GM12878 (cell line): ENCODE data around the gene VEGFA. TPM values are rescaled to one million over a fixed set of nuclear protein-coding genes. Genes with fewer than 3 reads are reported as not detected.
A peak's percentile ranks its signal among the peaks of the same experiment; 100 is the strongest.

Source experiments
- ATAC-seq: fragments of 200-7000 bp; cut with Tn5 transposase; 3 replicates; pipeline ENCODE4 v1.9.1; 2020; ENCODE audit warnings: mild to moderate bottlenecking, moderate library complexity
- BruUV-seq: library from RNA; stranded (reverse); fragments of 400-500 nt; replicated peaks from 2 replicates; lab custom pipeline; 2021; lab: Mats Ljungman, UMichigan
- CTCF ChIA-PET: fragments of 300-600 bp; sonication (Branson Sonifier 250); formaldehyde crosslinking; extraction: SDS; loops from one replicate; lab custom pipeline; 2021; ENCODE audit warnings: inconsistent platforms; lab: Yijun Ruan, JAX
- POLR2A ChIA-PET: fragments of 350-600 bp; formaldehyde crosslinking; extraction: SDS; loops from one replicate; lab custom pipeline; 2021; ENCODE audit warnings: inconsistent platforms; lab: Charles Lee
- RAD21 ChIA-PET: fragments of 300-600 bp; sonication (Branson Sonifier 250); formaldehyde crosslinking; loops from one replicate; lab custom pipeline; 2023; ENCODE audit warnings: antibody characterized with exemption; ENCODE audit not compliant: unreplicated experiment; lab: Charles Lee
- SMC1A ChIA-PET: fragments of 300-600 bp; sonication (Branson Sonifier 250); formaldehyde crosslinking; loops from one replicate; lab custom pipeline; 2023; ENCODE audit not compliant: unreplicated experiment, uncharacterized antibody; lab: Charles Lee
- DNase-seq: peaks from one replicate; pipeline ENCODE4 v3.0.0-alpha.2; 2011; ENCODE audit warnings: low read depth, low spot score
- FAIRE-seq: peaks from 3 replicates; lab custom pipeline; 2011; peaks lifted over from hg19 to GRCh38; lab: Jason Lieb, UNC
- H2AFZ ChIP-seq: 2 replicates; pipeline ENCODE4 v1.6.0; 2011; ENCODE audit warnings: low read depth, low read length, control low read depth; ENCODE audit not compliant: control insufficient read depth
- H3K27ac ChIP-seq: 2 replicates; pipeline ENCODE4 v1.5.1; 2011; ENCODE audit warnings: control low read depth; ENCODE audit not compliant: control insufficient read depth, insufficient read depth
- H3K27me3 ChIP-seq, 2 experiments: replicated peaks in 1 of 2; 2 replicates each; pipeline versions ENCODE4 v1.6.0 to v1.6.1; 2011; ENCODE audit warnings: low read length in 1 of 2; ENCODE audit not compliant: control insufficient read depth in 2 of 2, insufficient read depth in 2 of 2
- H3K36me3 ChIP-seq, 2 experiments: 2 replicates each; pipeline ENCODE4 v1.5.1; 2011; ENCODE audit warnings: low read length in 1 of 2; ENCODE audit not compliant: control insufficient read depth in 2 of 2, insufficient read depth in 2 of 2
- H3K4me1 ChIP-seq: 2 replicates; pipeline ENCODE4 v1.6.1; 2011; ENCODE audit warnings: mild to moderate bottlenecking, low read length, moderate library complexity, mixed read lengths; ENCODE audit not compliant: control insufficient read depth, insufficient read depth
- H3K4me2 ChIP-seq: 2 replicates; pipeline ENCODE4 v1.6.0; 2011; ENCODE audit warnings: control low read depth; ENCODE audit not compliant: control insufficient read depth, insufficient read depth
- H3K4me3 ChIP-seq: fragments of 200-600 bp; sonication (generic); 2 replicates; pipeline ENCODE4 v1.5.1; 2016
- H3K79me2 ChIP-seq: 2 replicates; pipeline ENCODE4 v1.6.0; 2011; ENCODE audit warnings: low read length; ENCODE audit not compliant: control insufficient read depth, insufficient read depth
- H3K9ac ChIP-seq: 2 replicates; pipeline ENCODE4 v1.8.0; 2011; ENCODE audit warnings: low read length, control low read depth, mixed read lengths; ENCODE audit not compliant: control insufficient read depth, insufficient read depth
- H3K9me3 ChIP-seq: replicated peaks from 3 replicates; pipeline ENCODE4 v1.5.1; 2011; ENCODE audit warnings: mild to moderate bottlenecking, low read length; ENCODE audit not compliant: control insufficient read depth, insufficient read depth
- H4K20me1 ChIP-seq: 2 replicates; pipeline ENCODE4 v1.6.0; 2011; ENCODE audit not compliant: control insufficient read depth, insufficient read depth
- DPF2 ChIP-seq: fragments of 450-650 bp; IDR thresholded peaks from 2 replicates; pipeline ENCODE4 v1.6.1; 2017; ENCODE audit warnings: mild to moderate bottlenecking
- EGR1 ChIP-seq, 2 experiments: IDR thresholded peaks; 1 replicate in 1 of 2; 2 replicates in 1 of 2; pipeline ENCODE4 v1.6.1; 2011 to 2012; ENCODE audit warnings: low read depth in 2 of 2, low read length in 2 of 2, borderline replicate concordance in 1 of 2, mild to moderate bottlenecking in 1 of 2, moderate library complexity in 1 of 2
- GATAD2B ChIP-seq: fragments of 450-650 bp; conservative IDR thresholded peaks from 2 replicates; pipeline ENCODE4 v1.6.1; 2017; ENCODE audit warnings: low read depth, mild to moderate bottlenecking, moderate library complexity
- HDAC6 ChIP-seq: fragments of 200-600 bp; sonication (generic); IDR thresholded peaks from one replicate; pipeline ENCODE4 v1.8.0; 2017; ENCODE audit warnings: antibody characterized with exemption; ENCODE audit not compliant: unreplicated experiment
- HDGF ChIP-seq: fragments of 450-650 bp; IDR thresholded peaks from 2 replicates; pipeline ENCODE4 v1.6.1; 2016; ENCODE audit warnings: antibody characterized with exemption
- MTA3 ChIP-seq: IDR thresholded peaks from 2 replicates; pipeline ENCODE4 v1.6.1; 2012; ENCODE audit warnings: low read length, inconsistent platforms, borderline replicate concordance
- NKRF ChIP-seq: fragments of 450-650 bp; conservative IDR thresholded peaks from 2 replicates; pipeline ENCODE4 v1.6.1; 2017; ENCODE audit warnings: mild to moderate bottlenecking, moderate library complexity
- NR2F1 ChIP-seq: fragments of 450-650 bp; conservative IDR thresholded peaks from 2 replicates; pipeline ENCODE4 v1.6.1; 2017; ENCODE audit warnings: mild to moderate bottlenecking
- PAX5 ChIP-seq: IDR thresholded peaks from 2 replicates; pipeline ENCODE4 v1.6.1; 2011; ENCODE audit warnings: low read depth, low read length, borderline replicate concordance
- PKNOX1 ChIP-seq: fragments of 450-650 bp; IDR thresholded peaks from 2 replicates; pipeline ENCODE4 v1.6.1; 2016; ENCODE audit warnings: mild to moderate bottlenecking
- POLR2A ChIP-seq: IDR thresholded peaks from 2 replicates; pipeline ENCODE4 v1.6.1; 2011; ENCODE audit warnings: low read depth, mild to moderate bottlenecking, low read length
- RB1 ChIP-seq: fragments of 450-650 bp; formaldehyde crosslinking; IDR thresholded peaks from 2 replicates; pipeline ENCODE4 v1.6.1; 2017; ENCODE audit warnings: mild to moderate bottlenecking, borderline replicate concordance
- RFX5 ChIP-seq: IDR thresholded peaks from 2 replicates; pipeline ENCODE4 v1.6.1; 2011; ENCODE audit warnings: low read depth, low read length, improper control_type of control experiment
- SREBF2 ChIP-seq: IDR thresholded peaks from 2 replicates; pipeline ENCODE4 v1.6.1; 2012; ENCODE audit warnings: mild to moderate bottlenecking, low read length
- TCF12 ChIP-seq: IDR thresholded peaks from 2 replicates; pipeline ENCODE4 v1.6.1; 2011; ENCODE audit warnings: low read depth, mild to moderate bottlenecking, low read length
- USF2 ChIP-seq: IDR thresholded peaks from 2 replicates; pipeline ENCODE4 v1.6.1; 2011; ENCODE audit warnings: low read depth, low read length, improper control_type of control experiment, borderline replicate concordance
- ZNF217 ChIP-seq: fragments of 450-650 bp; IDR thresholded peaks from 2 replicates; pipeline ENCODE4 v1.6.1; 2017; ENCODE audit warnings: antibody characterized with exemption, mild to moderate bottlenecking
- ZNF384 ChIP-seq: IDR thresholded peaks from 2 replicates; pipeline ENCODE4 v1.6.1; 2012; ENCODE audit warnings: low read depth, mild to moderate bottlenecking, low read length, improper control_type of control experiment, borderline replicate concordance
- ZSCAN29 ChIP-seq: fragments of 450-650 bp; IDR thresholded peaks from 2 replicates; pipeline ENCODE4 v1.6.1; 2017; ENCODE audit warnings: mild to moderate bottlenecking, moderate library complexity
- WGBS: methylation state at CpG from one replicate; pipeline ENCODE4 v1.1.6; 2016; ENCODE audit warnings: low lambda C conversion rate; ENCODE audit not compliant: insufficient replicate concordance, insufficient coverage; ENCODE audit errors: missing lambda C conversion rate; 5-methylcytosine and 5-hydroxymethylcytosine counted together
- in situ Hi-C: fragments of 300-500 bp; cut with MboI; formaldehyde crosslinking; loops from 9 replicates; pipeline ENCODE4 v1.14.3; 2018; ENCODE audit warnings: mixed read lengths
- intact Hi-C: fragments of 100-400 bp; cut with micrococcal nuclease; formaldehyde crosslinking; loops from one replicate; pipeline ENCODE4 v1.14.2; 2022; ENCODE audit not compliant: unreplicated experiment
- polyA plus RNA-seq, 11 experiments: library from polyadenylated mRNA; depleted of rRNA in 4 of 11; unstranded in 6 of 11; stranded (reverse) in 5 of 11; fragments of >200 nt; fragmentation: Nextera tagmentation in 4 of 11; fragmentation: Illumina TruSeq in 1 of 11; extraction: Ambion mirVana in 4 of 11; extraction: Trizol in 1 of 11; gene quantifications; 1 replicate in 1 of 11; 2 replicates in 10 of 11; pipeline versions ENCODE4 v1.2.1 to v1.2.3, GENCODE V29; 2011 to 2016; ENCODE audit warnings: inconsistent platforms in 2 of 11, missing spikeins in 2 of 11, low read depth in 1 of 11
- total RNA-seq, 4 experiments: library from RNA; depleted of rRNA in 3 of 4; stranded (reverse); fragments of >200 nt in 3 of 4; fragmentation: Illumina TruSeq in 1 of 4; extraction: Trizol in 1 of 4; gene quantifications; 2 replicates each; pipeline versions ENCODE4 v1.2.1 to v1.2.3, GENCODE V29; 2013 to 2021

The VEGFA gene
- total and polyA plus RNA-seq, 10 of the 15 experiments (the other 5 are each of a cell fraction or from before 2014, with no cell fraction given), result 0.96 to 140 (median 16.9) TPM

GRCh38 chr6:43771210-43771857 is 1.3 kb downstream of the VEGFA start:
- under 1% methylated on average over 57 of the region's 66 CpGs for WGBS
- DNase-seq (no peak), FAIRE-seq (no peak), ATAC-seq (peak; percentile 32)
- Histone ChIP-seq H3K4me2 (peak overlapping the region; percentile 80), H4K20me1 (peaks cover 8% of the 10 kb centered on the region; the same call in 1 of the 2 replicates), H3K4me3 (peak overlapping the region; percentile 98), H3K27me3 (no peaks in the 10 kb centered on the region), H3K4me1 (peaks cover 25% of the 10 kb centered on the region), H2AFZ (peak overlapping the region; percentile 39), H3K36me3 (peaks cover 0 to 3% of the 10 kb centered on the region in 2 experiments; a peak in 1 of 4 replicates), H3K27ac (peak overlapping the region; percentile 88), H3K9me3 (no peaks in the 10 kb centered on the region), H3K79me2 (peaks cover 65% of the 10 kb centered on the region), H3K9ac (peak overlapping the region; percentile 90)
- in situ Hi-C loops (loop anchor here (5.0 kb wide), 2 partner anchors 231 to 301 kb away; no protein-coding TSS in a partner anchor), intact Hi-C loops (loop anchor here (5.0 kb wide), 1 partner anchor 181 kb away; no protein-coding TSS in a partner anchor)
- BruUV-seq, result no TSS peak
- CTCF ChIA-PET, result interaction anchor here (0.6 to 4.6 kb wide), 12 partner anchors 9 to 834 kb away, joined by 3 to 264 read pairs (median 12); no protein-coding TSS in a partner anchor
- SMC1A ChIA-PET, result interaction anchor here (0.8 to 4.5 kb wide), 8 partner anchors 47 to 308 kb away, joined by 3 to 78 read pairs (median 6); no protein-coding TSS in a partner anchor
- POLR2A ChIA-PET, result interaction anchor here (0.8 to 4.5 kb wide), 8 partner anchors 36 to 305 kb away, joined by 3 to 97 read pairs (median 9); partner anchors contain the start of gene GTPBP2
- RAD21 ChIA-PET, result interaction anchor here (0.5 to 4.5 kb wide), 11 partner anchors 14 to 306 kb away, joined by 3 to 179 read pairs (median 7); no protein-coding TSS in a partner anchor
- TF ChIP-seq TCF12, result 0 out of 2 replicates have a peak, but pooled peaks have one; percentile 25
- peak; percentile 77 for TF ChIP-seq POLR2A
- TF ChIP-seq RB1, result peak; percentile 80; the same call in 1 of the 2 replicates
- TF ChIP-seq HDGF, result peak; percentile 52; the same call in 1 of the 2 replicates
- peak in 1 of 2 experiments; percentile 87; a peak in 2 of 3 replicates for TF ChIP-seq EGR1 (IDR thresholded peaks at IDR 0.05; ENCODE audit: borderline replicate concordance in 1 of 2, low read depth in 2 of 2, low read length in 2 of 2)
- peak; percentile 76; the same call in 1 of the 2 replicates for TF ChIP-seq DPF2
- TF ChIP-seq NR2F1, result peak; percentile 51; the same call in 1 of the 2 replicates
- no peak for TF ChIP-seq MTA3
- peak; percentile 62; the same call in 1 of the 2 replicates for TF ChIP-seq ZNF217
- no peak for TF ChIP-seq PAX5
- peak; percentile 44 for TF ChIP-seq HDAC6
- no peak for TF ChIP-seq ZSCAN29
- peak; percentile 98 for TF ChIP-seq GATAD2B
- TF ChIP-seq ZNF384, result no peak
- TF ChIP-seq NKRF, result no peak; the same call in none of the 2 replicates
- TF ChIP-seq USF2, result no peak
- TF ChIP-seq SREBF2, result no peak
- no peak for TF ChIP-seq RFX5
- no peak for TF ChIP-seq PKNOX1
